Endothelial cell of umbilical vein (primary cell): ENCODE results near the gene RPGR. TPM values are rescaled to one million over a fixed set of nuclear protein-coding genes. Genes with fewer than 3 reads are reported as not detected.

Experiments
- BruUV-seq: library from RNA; stranded (reverse); fragments of 400-500 nt; replicated peaks from 2 replicates; lab custom pipeline; 2021; lab: Mats Ljungman, UMichigan
- CTCF ChIA-PET: fragments of 300-600, 350-600 bp; sonication (Branson Sonifier 250); formaldehyde crosslinking; loops from one replicate; lab custom pipeline; 2021; ENCODE audit warnings: antibody characterized with exemption, inconsistent platforms; lab: Charles Lee
- POLR2A ChIA-PET: fragments of 300-600, 350-600 bp; sonication (Branson Sonifier 250); formaldehyde crosslinking; loops from one replicate; lab custom pipeline; 2021; ENCODE audit warnings: antibody characterized with exemption, inconsistent platforms; lab: Charles Lee
- DNase-seq: peaks from one replicate; pipeline ENCODE4 v3.0.0-alpha.2; 2011; ENCODE audit warnings: low read depth, low spot score
- FAIRE-seq: peaks from 2 replicates; lab custom pipeline; 2011; peaks lifted over from hg19 to GRCh38; lab: Jason Lieb, UNC
- H2AFZ ChIP-seq: 2 replicates; pipeline ENCODE4 v1.6.0; 2012; ENCODE audit warnings: low read depth, low read length, control low read depth, inconsistent platforms
- H3K27ac ChIP-seq: 2 replicates; pipeline ENCODE4 v1.5.1; 2011; ENCODE audit warnings: low read depth, mild to moderate bottlenecking, control low read depth, low read length, moderate library complexity; ENCODE audit not compliant: insufficient read depth
- H3K27me3 ChIP-seq, 2 experiments: 2 replicates each; pipeline versions ENCODE4 v1.6.0 to v1.6.1; 2011; ENCODE audit warnings: low read length in 2 of 2, mixed read lengths in 1 of 2; ENCODE audit not compliant: control insufficient read depth in 2 of 2, insufficient read depth in 2 of 2
- H3K36me3 ChIP-seq, 2 experiments: 2 replicates in 1 of 2; 3 replicates in 1 of 2; pipeline ENCODE4 v1.5.1; 2011; ENCODE audit warnings: low read length in 2 of 2, mild to moderate bottlenecking in 1 of 2, moderate library complexity in 1 of 2; ENCODE audit not compliant: control insufficient read depth in 2 of 2, insufficient read depth in 2 of 2; ENCODE audit errors: extremely low read depth in 1 of 2
- H3K4me1 ChIP-seq: 3 replicates; pipeline ENCODE4 v1.5.1; 2011; ENCODE audit warnings: mild to moderate bottlenecking, low read length; ENCODE audit not compliant: control insufficient read depth, insufficient read depth; ENCODE audit errors: extremely low read depth
- H3K4me2 ChIP-seq: 2 replicates; pipeline ENCODE4 v1.6.1; 2011; ENCODE audit warnings: low read length, control low read depth, mixed read lengths; ENCODE audit not compliant: insufficient read depth
- H3K4me3 ChIP-seq, 3 experiments: fragments of 200-600 bp in 1 of 3; sonication (generic), shearing (Covaris generic) in 1 of 3; replicated peaks in 1 of 3; 2 replicates each; pipeline ENCODE4 v1.5.1; 2011 to 2016; ENCODE audit warnings: control low read depth in 3 of 3, low read length in 3 of 3, mild to moderate bottlenecking in 2 of 3, inconsistent platforms in 1 of 3, low read depth in 1 of 3, moderate library complexity in 1 of 3; ENCODE audit not compliant: insufficient read depth in 1 of 3
- H3K79me2 ChIP-seq: 2 replicates; pipeline ENCODE4 v1.6.0; 2012; ENCODE audit warnings: low read length, inconsistent platforms; ENCODE audit not compliant: control insufficient read depth, insufficient read depth
- H3K9ac ChIP-seq: replicated peaks from 2 replicates; pipeline ENCODE3; 2011; ENCODE audit warnings: low read length, control low read depth; ENCODE audit not compliant: insufficient read depth; ENCODE audit errors: extremely low read depth
- H3K9me1 ChIP-seq: replicated peaks from 3 replicates; pipeline ENCODE4 v1.6.0; 2011; ENCODE audit warnings: mild to moderate bottlenecking, low read length; ENCODE audit not compliant: control insufficient read depth, insufficient read depth; ENCODE audit errors: extremely low read depth
- H3K9me3 ChIP-seq: replicated peaks from 2 replicates; pipeline ENCODE4 v1.5.1; 2012; ENCODE audit warnings: low read length, inconsistent platforms; ENCODE audit not compliant: control insufficient read depth, insufficient read depth
- H4K20me1 ChIP-seq: replicated peaks from 2 replicates; pipeline ENCODE3; 2011; ENCODE audit warnings: mild to moderate bottlenecking, low read length; ENCODE audit not compliant: control insufficient read depth, insufficient read depth; ENCODE audit errors: extremely low read depth
- CTCF ChIP-seq, 2 donors: IDR thresholded peaks; 1 replicate in 1 of 2; 2 replicates in 1 of 2; pipeline ENCODE4 v1.5.1; 2011; ENCODE audit warnings: low read length in 2 of 2, mild to moderate bottlenecking in 2 of 2, moderate library complexity in 2 of 2, control low read depth in 1 of 2, inconsistent platforms in 1 of 2, low read depth in 1 of 2; ENCODE audit not compliant: insufficient read depth in 1 of 2; ENCODE audit errors: extremely low read depth in 1 of 2
- EZH2 ChIP-seq: IDR thresholded peaks from 2 replicates; pipeline ENCODE4 v1.6.1; 2012; ENCODE audit warnings: borderline replicate concordance, low read depth, mild to moderate bottlenecking, moderate library complexity, low read length, inconsistent platforms; ENCODE audit not compliant: severe bottlenecking
- FOS ChIP-seq: IDR thresholded peaks from 2 replicates; pipeline ENCODE4 v1.6.1; 2011; ENCODE audit warnings: mild to moderate bottlenecking, low read length, moderate library complexity, borderline replicate concordance; ENCODE audit not compliant: insufficient read depth
- GATA2 ChIP-seq: IDR thresholded peaks from 2 replicates; pipeline ENCODE4 v1.7.0; 2011; ENCODE audit warnings: low read depth, mild to moderate bottlenecking, moderate library complexity, mixed read lengths, low read length; ENCODE audit not compliant: insufficient read length, insufficient read depth
- JUN ChIP-seq: IDR thresholded peaks from 2 replicates; pipeline ENCODE4 v1.6.1; 2011; ENCODE audit warnings: borderline replicate concordance, low read depth; ENCODE audit not compliant: insufficient read length, insufficient read depth
- MAX ChIP-seq: IDR thresholded peaks from 2 replicates; pipeline ENCODE4 v1.6.1; 2011; ENCODE audit not compliant: insufficient read depth, insufficient read length
- MYC ChIP-seq: IDR thresholded peaks from one replicate; pipeline ENCODE4 v1.6.1; 2011; ENCODE audit warnings: mild to moderate bottlenecking, low read depth, low read length
- POLR2A ChIP-seq: IDR thresholded peaks from 2 replicates; pipeline ENCODE4 v1.6.1; 2012; ENCODE audit warnings: low read depth, mild to moderate bottlenecking, control low read depth, low read length
- POLR2AphosphoS5 ChIP-seq: IDR thresholded peaks from 2 replicates; pipeline ENCODE4 v1.6.1; 2012; ENCODE audit warnings: low read depth, mild to moderate bottlenecking, control low read depth, low read length, moderate library complexity; ENCODE audit not compliant: insufficient read depth
- dilution Hi-C: fragments of 300-500 bp; cut with MboI; formaldehyde crosslinking; loops from one replicate; pipeline ENCODE4 v1.15.0; 2019; ENCODE audit warnings: low sequenced_read_pairs; ENCODE audit not compliant: extremely low pct_ligation_motif_present
- intact Hi-C: fragments of 100-400 bp; cut with micrococcal nuclease; formaldehyde crosslinking; loops from one replicate; pipeline ENCODE4 v1.10.0; 2022
- polyA plus RNA-seq, 4 experiments: library from polyadenylated mRNA; depleted of rRNA in 3 of 4; stranded (reverse) in 3 of 4; unstranded in 1 of 4; fragments of >200 nt; gene quantifications; 2 replicates each; pipeline versions ENCODE4 v1.2.1 to v1.2.3, GENCODE V29; 2011 to 2012; ENCODE audit warnings: missing spikeins in 1 of 4
- total RNA-seq: library from RNA; stranded (reverse); gene quantifications from 2 replicates; pipeline ENCODE4 v1.2.3, GENCODE V29; 2021

Gene RPGR
- total and polyA plus RNA-seq, 2 donors (not counting 3 experiments of a cell fraction or from before 2014, with no cell fraction given) = 2.7 to 24.0 TPM

GRCh38 chrX:38287674-38288073, 39.6 kb downstream of the RPGR start:
- no peak overlapping the region for H3K4me3 ChIP-seq
- BruUV-seq = no TSS peak
- no peak for DNase-seq
- H3K9ac ChIP-seq = no peak overlapping the region
- H2AFZ ChIP-seq = no peak overlapping the region
- no peak for FAIRE-seq
- intact Hi-C loops (no loop called here), dilution Hi-C loops (no loop called here)
- H3K27me3 ChIP-seq = no peaks in the 10 kb centered on the region
- ChIA-PET POLR2A (interaction anchor here (0.6 kb wide), 1 partner anchor 11 kb away, joined by 3 read pairs; no protein-coding TSS in a partner anchor), CTCF (no interaction called here)
- H3K4me1 ChIP-seq = no peaks in the 10 kb centered on the region
- no peaks in the 10 kb centered on the region for H3K9me1 ChIP-seq
- H3K27ac ChIP-seq = no peak overlapping the region
- H4K20me1 ChIP-seq = no peaks in the 10 kb centered on the region
- H3K4me2 ChIP-seq = no peak overlapping the region
- no peaks in the 10 kb centered on the region for H3K79me2 ChIP-seq
- TF ChIP-seq JUN (no peak), FOS (no peak), POLR2AphosphoS5 (no peak), MAX (no peak), POLR2A (no peak), MYC (no peak), EZH2 (no peak), CTCF (IDR thresholded peaks at IDR 0.05; ENCODE audit: extremely low read depth in 1 of 2, insufficient read depth in 1 of 2, low read depth in 1 of 2, low read length in 2 of 2) (no peak), GATA2 (no peak)
- no peaks in the 10 kb centered on the region for H3K36me3 ChIP-seq
- H3K9me3 ChIP-seq = no peaks in the 10 kb centered on the region
